IMR-90 (cell line): Measurements from ENCODE around the gene TRIM47. TPM values are rescaled to one million over a fixed set of nuclear protein-coding genes. Genes with fewer than 3 reads are reported as not detected.

Experiments
- ATAC-seq: fragments of 200-7000 bp; cut with Tn5 transposase; 2 replicates; pipeline ENCODE4 v1.9.1; 2020; ENCODE audit warnings: low read depth, mild to moderate bottlenecking, moderate library complexity
- BruUV-seq: library from RNA; stranded (reverse); fragments of 400-500 nt; replicated peaks from 2 replicates; lab custom pipeline; 2021; lab: Mats Ljungman, UMichigan
- CTCF ChIA-PET: fragments of 300-600 bp; formaldehyde crosslinking; extraction: SDS; loops from one replicate; lab custom pipeline; 2021; ENCODE audit warnings: antibody characterized with exemption; lab: Yijun Ruan, JAX
- POLR2A ChIA-PET: fragments of 300-600 bp; sonication (Branson Sonifier 250); formaldehyde crosslinking; loops from one replicate; lab custom pipeline; 2022; ENCODE audit warnings: antibody characterized with exemption; ENCODE audit not compliant: unreplicated experiment; lab: Charles Lee
- DNase-seq: peaks from one replicate; pipeline ENCODE4 v3.0.0; 2013
- H2AFZ ChIP-seq: replicated peaks from 2 replicates; pipeline ENCODE3; 2013; ENCODE audit warnings: low read length, mild to moderate bottlenecking; ENCODE audit not compliant: poor library complexity
- H2AK5ac ChIP-seq: 2 replicates; pipeline ENCODE4 v1.6.1; 2013; ENCODE audit warnings: low read depth, low read length, inconsistent platforms
- H2AK9ac ChIP-seq: replicated peaks from 2 replicates; pipeline ENCODE3; 2013; ENCODE audit warnings: mild to moderate bottlenecking, low read depth, low read length, moderate library complexity; ENCODE audit not compliant: poor library complexity
- H2BK120ac ChIP-seq: 2 replicates; pipeline ENCODE4 v1.6.1; 2013; ENCODE audit warnings: low read depth, low read length, inconsistent platforms
- H2BK15ac ChIP-seq: 3 replicates; pipeline ENCODE4 v1.6.1; 2013; ENCODE audit warnings: low read depth, low read length, inconsistent platforms
- H2BK20ac ChIP-seq: 2 replicates; pipeline ENCODE4 v1.6.1; 2013; ENCODE audit warnings: low read depth, mild to moderate bottlenecking, inconsistent platforms, low read length, moderate library complexity
- H2BK5ac ChIP-seq: 2 replicates; pipeline ENCODE4 v1.6.1; 2013; ENCODE audit warnings: mild to moderate bottlenecking, low read depth, low read length, inconsistent platforms; ENCODE audit not compliant: poor library complexity, severe bottlenecking
- H3K14ac ChIP-seq: replicated peaks from 2 replicates; pipeline ENCODE4 v1.6.1; 2013; ENCODE audit warnings: low read depth, low read length, inconsistent platforms
- H3K18ac ChIP-seq: 2 replicates; pipeline ENCODE4 v1.6.1; 2013; ENCODE audit warnings: low read depth, low read length, control low read depth
- H3K23ac ChIP-seq: 2 replicates; pipeline ENCODE4 v1.6.1; 2013; ENCODE audit warnings: low read depth, low read length, inconsistent platforms
- H3K27ac ChIP-seq: 2 replicates; pipeline ENCODE4 v1.5.1; 2013; ENCODE audit warnings: mild to moderate bottlenecking, control low read depth, low read length; ENCODE audit not compliant: insufficient read depth
- H3K27me3 ChIP-seq: 2 replicates; pipeline ENCODE4 v1.6.1; 2013; ENCODE audit warnings: low read length; ENCODE audit not compliant: control insufficient read depth, insufficient read depth
- H3K36me3 ChIP-seq: 2 replicates; pipeline ENCODE4 v1.6.1; 2013; ENCODE audit warnings: low read length, mixed read lengths; ENCODE audit not compliant: control insufficient read depth, insufficient read depth
- H3K4ac ChIP-seq: 2 replicates; pipeline ENCODE4 v1.6.1; 2013; ENCODE audit warnings: low read depth, low read length, inconsistent platforms
- H3K4me1 ChIP-seq: 2 replicates; pipeline ENCODE4 v1.6.1; 2013; ENCODE audit warnings: low read length, mixed read lengths; ENCODE audit not compliant: control insufficient read depth, insufficient read depth
- H3K4me2 ChIP-seq: 2 replicates; pipeline ENCODE4 v1.6.1; 2013; ENCODE audit warnings: low read depth, mild to moderate bottlenecking, control low read depth, low read length, moderate library complexity
- H3K4me3 ChIP-seq: 2 replicates; pipeline ENCODE4 v1.5.1; 2013; ENCODE audit warnings: low read depth, mild to moderate bottlenecking, control low read depth, low read length, moderate library complexity; ENCODE audit not compliant: insufficient read depth
- H3K56ac ChIP-seq: 2 replicates; pipeline ENCODE4 v1.6.1; 2013; ENCODE audit warnings: low read length, inconsistent platforms; ENCODE audit not compliant: insufficient read depth; ENCODE audit errors: extremely low read depth
- H3K79me1 ChIP-seq, 2 experiments: 2 replicates each; pipeline ENCODE4 v1.6.1; 2013; ENCODE audit warnings: low read length in 2 of 2, inconsistent platforms in 1 of 2, low read depth in 1 of 2
- H3K9ac ChIP-seq: 2 replicates; pipeline ENCODE4 v1.6.1; 2013; ENCODE audit warnings: low read depth, low read length, control low read depth
- H3K9me1 ChIP-seq: 2 replicates; pipeline ENCODE4 v1.6.1; 2013; ENCODE audit warnings: low read length, inconsistent platforms; ENCODE audit not compliant: insufficient read depth
- H3K9me3 ChIP-seq: 2 replicates; pipeline ENCODE4 v1.6.1; 2013; ENCODE audit warnings: low read length; ENCODE audit not compliant: control insufficient read depth, insufficient read depth
- H4K20me1 ChIP-seq: 2 replicates; pipeline ENCODE4 v1.6.1; 2013; ENCODE audit warnings: low read length, inconsistent platforms; ENCODE audit not compliant: insufficient read depth
- H4K5ac ChIP-seq: 2 replicates; pipeline ENCODE4 v1.6.1; 2013; ENCODE audit warnings: mild to moderate bottlenecking, low read depth, low read length, control low read depth
- H4K8ac ChIP-seq, 2 experiments: 2 replicates each; pipeline ENCODE4 v1.6.1; 2013; ENCODE audit warnings: low read depth in 2 of 2, low read length in 2 of 2, control low read depth in 1 of 2, inconsistent platforms in 1 of 2
- H4K91ac ChIP-seq: 2 replicates; pipeline ENCODE4 v1.6.1; 2013; ENCODE audit warnings: low read depth, low read length, inconsistent platforms; ENCODE audit not compliant: insufficient read depth
- BHLHE40 ChIP-seq: fragments of 150-350 bp; IDR thresholded peaks from 2 replicates; pipeline ENCODE4 v1.6.1; 2016; ENCODE audit warnings: mild to moderate bottlenecking, low read depth, low read length
- CEBPB ChIP-seq: IDR thresholded peaks from 2 replicates; pipeline ENCODE4 v1.6.1; 2012; ENCODE audit warnings: low read depth, low read length, improper control_type of control experiment
- CHD1 ChIP-seq: IDR thresholded peaks from 2 replicates; pipeline ENCODE4 v1.6.1; 2012; ENCODE audit warnings: low read depth, low read length, improper control_type of control experiment
- ELK1 ChIP-seq: fragments of 150-350 bp; IDR thresholded peaks from 2 replicates; pipeline ENCODE4 v1.6.1; 2016; ENCODE audit warnings: low read depth, mild to moderate bottlenecking, low read length, moderate library complexity, borderline replicate concordance
- FOS ChIP-seq: fragments of 150-350 bp; IDR thresholded peaks from 2 replicates; pipeline ENCODE4 v1.6.1; 2016; ENCODE audit warnings: low read depth, low read length
- MAZ ChIP-seq: IDR thresholded peaks from 2 replicates; pipeline ENCODE4 v1.6.1; 2012; ENCODE audit warnings: low read depth, mild to moderate bottlenecking, low read length, improper control_type of control experiment, moderate library complexity, borderline replicate concordance
- MXI1 ChIP-seq: IDR thresholded peaks from 2 replicates; pipeline ENCODE4 v1.6.1; 2012; ENCODE audit warnings: low read depth, mild to moderate bottlenecking, low read length, moderate library complexity, borderline replicate concordance
- NFE2L2 ChIP-seq: fragments of 150-350 bp; IDR thresholded peaks from 2 replicates; pipeline ENCODE4 v1.6.1; 2016; ENCODE audit warnings: low read depth, mild to moderate bottlenecking, low read length
- POLR2A ChIP-seq: IDR thresholded peaks from 2 replicates; pipeline ENCODE4 v1.6.1; 2012; ENCODE audit warnings: mild to moderate bottlenecking, low read depth, low read length
- RAD21 ChIP-seq: IDR thresholded peaks from 2 replicates; pipeline ENCODE4 v1.6.1; 2012; ENCODE audit warnings: low read length, improper control_type of control experiment
- RCOR1 ChIP-seq: IDR thresholded peaks from 2 replicates; pipeline ENCODE4 v1.6.1; 2012; ENCODE audit warnings: mild to moderate bottlenecking, low read length, improper control_type of control experiment; ENCODE audit not compliant: insufficient replicate concordance
- RFX5 ChIP-seq: IDR thresholded peaks from 2 replicates; pipeline ENCODE4 v1.8.0; 2012; ENCODE audit warnings: low read depth, mild to moderate bottlenecking, low read length, moderate library complexity
- SMC3 ChIP-seq: fragments of 150-350 bp; IDR thresholded peaks from 2 replicates; pipeline ENCODE4 v1.6.1; 2016; ENCODE audit warnings: low read depth, mild to moderate bottlenecking, antibody characterized with exemption, low read length, moderate library complexity
- USF2 ChIP-seq: fragments of 150-350 bp; IDR thresholded peaks from 2 replicates; pipeline ENCODE4 v1.6.1; 2017; ENCODE audit warnings: mild to moderate bottlenecking, antibody characterized with exemption, low read length, low read depth
- WGBS, 2 experiments: methylation state at CpG; one replicate each; pipeline versions ENCODE4 v1.1.5 to v1.1.7; 2013; ENCODE audit warnings: missing lambda C conversion rate in 2 of 2; ENCODE audit not compliant: insufficient read length in 1 of 2; ENCODE audit errors: extremely low coverage in 2 of 2; 5-methylcytosine and 5-hydroxymethylcytosine counted together
- dilution Hi-C: fragments of 300-500 bp; cut with HindIII; formaldehyde crosslinking; loops from one replicate; pipeline ENCODE4 v1.14.3; 2018; ENCODE audit warnings: low sequenced_read_pairs; ENCODE audit not compliant: unreplicated experiment
- in situ Hi-C: fragments of 300-500 bp; cut with MboI; formaldehyde crosslinking; loops from 3 replicates; pipeline ENCODE4 v1.14.3; 2019; ENCODE audit warnings: low sequenced_read_pairs, inconsistent platforms, mixed read lengths
- intact Hi-C: fragments of 100-400 bp; cut with micrococcal nuclease; formaldehyde crosslinking; loops from 2 replicates; pipeline ENCODE4 v1.10.0; 2022
- polyA plus RNA-seq, 3 experiments: library from polyadenylated mRNA; depleted of rRNA; stranded (reverse); fragments of >200 nt; gene quantifications; 2 replicates each; pipeline ENCODE4 v1.2.3, GENCODE V29; 2012; ENCODE audit warnings: low replicate concordance in 1 of 3
- total RNA-seq: library from RNA; depleted of rRNA; stranded (reverse); fragments of >200 nt; gene quantifications from 2 replicates; pipeline ENCODE4 v1.2.3, GENCODE V29; 2012
- TF ChIP-seq, protein P1 (sequence below): conservative IDR thresholded peaks from 2 replicates; pipeline ENCODE4 v1.5.1; 2012; ENCODE audit warnings: mild to moderate bottlenecking, low read depth, low read length, improper control_type of control experiment

Gene TRIM47
- total and polyA plus RNA-seq, 2 of the 4 experiments (the other 2 are of a cell fraction), result 1.4 to 7.5 TPM

GRCh38 chr17:75847614-75848522 lies 30.5 kb downstream of the TRIM47 start:
- H3K14ac ChIP-seq, result no peak overlapping the region
- WGBS, 2 experiments, result 79% methylated on average over 12 of the region's 25 CpGs; no CpG with 5 or more reads in 1 of the 2 experiments
- intact Hi-C loops, result no loop called here
- TF ChIP-seq RFX5, result no peak
- no peak for TF ChIP-seq NFE2L2
- no peak for TF ChIP-seq FOS
- TF ChIP-seq CEBPB, result no peak
- no peak for TF ChIP-seq BHLHE40
- no peak for TF ChIP-seq MXI1
- TF ChIP-seq, protein P1, sequence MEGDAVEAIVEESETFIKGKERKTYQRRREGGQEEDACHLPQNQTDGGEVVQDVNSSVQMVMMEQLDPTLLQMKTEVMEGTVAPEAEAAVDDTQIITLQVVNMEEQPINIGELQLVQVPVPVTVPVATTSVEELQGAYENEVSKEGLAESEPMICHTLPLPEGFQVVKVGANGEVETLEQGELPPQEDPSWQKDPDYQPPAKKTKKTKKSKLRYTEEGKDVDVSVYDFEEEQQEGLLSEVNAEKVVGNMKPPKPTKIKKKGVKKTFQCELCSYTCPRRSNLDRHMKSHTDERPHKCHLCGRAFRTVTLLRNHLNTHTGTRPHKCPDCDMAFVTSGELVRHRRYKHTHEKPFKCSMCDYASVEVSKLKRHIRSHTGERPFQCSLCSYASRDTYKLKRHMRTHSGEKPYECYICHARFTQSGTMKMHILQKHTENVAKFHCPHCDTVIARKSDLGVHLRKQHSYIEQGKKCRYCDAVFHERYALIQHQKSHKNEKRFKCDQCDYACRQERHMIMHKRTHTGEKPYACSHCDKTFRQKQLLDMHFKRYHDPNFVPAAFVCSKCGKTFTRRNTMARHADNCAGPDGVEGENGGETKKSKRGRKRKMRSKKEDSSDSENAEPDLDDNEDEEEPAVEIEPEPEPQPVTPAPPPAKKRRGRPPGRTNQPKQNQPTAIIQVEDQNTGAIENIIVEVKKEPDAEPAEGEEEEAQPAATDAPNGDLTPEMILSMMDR, result no peak
- no peak for TF ChIP-seq RAD21
- TF ChIP-seq POLR2A, result no peak
- no peak for TF ChIP-seq CHD1
- TF ChIP-seq MAZ, result no peak
- no peak for TF ChIP-seq RCOR1
- TF ChIP-seq SMC3, result no peak
- no peak for TF ChIP-seq ELK1
- no peak for TF ChIP-seq USF2

More at GRCh38 chr17:75847614-75848522, 30.5 kb downstream of the TRIM47 start:
- Histone ChIP-seq H2AK9ac (no peak overlapping the region), H3K27me3 (no peaks in the 10 kb centered on the region), H3K9ac (no peak overlapping the region), H4K20me1 (peaks cover 7% of the 10 kb centered on the region), H3K4me2 (no peak overlapping the region), H4K8ac (no peak overlapping the region), H3K9me3 (no peaks in the 10 kb centered on the region), H3K36me3 (peaks cover 52% of the 10 kb centered on the region), H3K9me1 (0 out of 2 replicates have a peak, but pooled peaks cover 4% of the 10 kb centered on the region), H2BK5ac (no peak overlapping the region), H4K91ac (no peak overlapping the region), H2BK120ac (no peak overlapping the region), H3K23ac (no peak overlapping the region), H3K56ac (no peak overlapping the region), H3K18ac (no peak overlapping the region), H3K4ac (no peak overlapping the region), H2AK5ac (no peak overlapping the region), H3K4me3 (no peak overlapping the region), H2BK15ac (no peak overlapping the region), H3K79me1 (peaks cover 0 to 10% of the 10 kb centered on the region in 2 experiments; a peak in 2 of 4 replicates), H3K27ac (no peak overlapping the region), H2BK20ac (no peak overlapping the region), H2AFZ (no peak overlapping the region), H4K5ac (no peak overlapping the region), H3K4me1 (peaks cover 6% of the 10 kb centered on the region)
- DNase-seq, result no peak
- dilution Hi-C loops, result no loop called here
- in situ Hi-C loops, result no loop called here
- ChIA-PET POLR2A (no interaction called here), CTCF (no interaction called here)
- BruUV-seq, result no TSS peak
- ATAC-seq, result no peak
